Fibroblast of lung (primary cell): ENCODE data around the gene DSCAML1. TPM values are rescaled to one million over a fixed set of nuclear protein-coding genes. Genes with fewer than 3 reads are reported as not detected.

Experiments
- DNase-seq, 2 donors: peaks; one replicate each; pipeline versions ENCODE4 v3.0.0 to v3.0.0-alpha.2; 2010; ENCODE audit warnings: low read depth in 2 of 2
- H2AFZ ChIP-seq: 2 replicates; pipeline ENCODE4 v1.5.1; 2012; ENCODE audit warnings: low read length, control low read depth, inconsistent platforms
- H3K27ac ChIP-seq: 2 replicates; pipeline ENCODE4 v1.5.1; 2011; ENCODE audit warnings: low read length, control low read depth; ENCODE audit not compliant: insufficient read depth
- H3K27me3 ChIP-seq: 2 replicates; pipeline ENCODE4 v1.5.1; 2011; ENCODE audit warnings: mild to moderate bottlenecking, low read length; ENCODE audit not compliant: control insufficient read depth, insufficient read depth
- H3K36me3 ChIP-seq: 2 replicates; pipeline ENCODE4 v1.5.1; 2011; ENCODE audit warnings: low read length; ENCODE audit not compliant: control insufficient read depth, insufficient read depth
- H3K4me1 ChIP-seq: 2 replicates; pipeline ENCODE4 v1.5.1; 2011; ENCODE audit warnings: low read length; ENCODE audit not compliant: control insufficient read depth, insufficient read depth; ENCODE audit errors: extremely low read depth
- H3K4me2 ChIP-seq: 2 replicates; pipeline ENCODE4 v1.5.1; 2011; ENCODE audit warnings: low read length, control low read depth; ENCODE audit not compliant: insufficient read depth; ENCODE audit errors: extremely low read depth
- H3K4me3 ChIP-seq, 4 experiments: fragments of 200-600 bp in 1 of 4; sonication (generic) in 1 of 4; replicated peaks in 1 of 4; 2 replicates each; pipeline ENCODE4 v1.5.1; 2011 to 2016; ENCODE audit warnings: low read length in 4 of 4, low read depth in 3 of 4, mild to moderate bottlenecking in 3 of 4, control low read depth in 2 of 4, inconsistent platforms in 1 of 4, mixed read lengths in 1 of 4; ENCODE audit not compliant: insufficient read depth in 1 of 4; ENCODE audit errors: control extremely low read depth in 1 of 4
- H3K79me2 ChIP-seq: 2 replicates; pipeline ENCODE4 v1.5.1; 2012; ENCODE audit warnings: mild to moderate bottlenecking, low read length, inconsistent platforms; ENCODE audit not compliant: control insufficient read depth, insufficient read depth
- H3K9ac ChIP-seq: 2 replicates; pipeline ENCODE4 v1.5.1; 2011; ENCODE audit warnings: mild to moderate bottlenecking, low read length, control low read depth; ENCODE audit not compliant: insufficient read depth
- H3K9me3 ChIP-seq: 2 replicates; pipeline ENCODE4 v1.5.1; 2012; ENCODE audit warnings: low read depth, low read length; ENCODE audit not compliant: control insufficient read depth, insufficient read depth
- H4K20me1 ChIP-seq: 2 replicates; pipeline ENCODE4 v1.5.1; 2011; ENCODE audit warnings: low read length; ENCODE audit not compliant: control insufficient read depth, insufficient read depth; ENCODE audit errors: extremely low read depth
- CTCF ChIP-seq, 2 donors: IDR thresholded peaks in 1 of 2; conservative IDR thresholded peaks in 1 of 2; 1 replicate in 1 of 2; 2 replicates in 1 of 2; pipeline ENCODE4 v1.5.1; 2011 to 2012; ENCODE audit warnings: low read length in 2 of 2, control low read depth in 1 of 2, inconsistent platforms in 1 of 2, low read depth in 1 of 2, mild to moderate bottlenecking in 1 of 2
- EZH2 ChIP-seq: IDR thresholded peaks from 2 replicates; pipeline ENCODE4 v1.5.1; 2012; ENCODE audit warnings: low read length, control low read depth, mild to moderate bottlenecking; ENCODE audit errors: missing control alignments
- polyA plus RNA-seq, 2 donors: library from polyadenylated mRNA; depleted of rRNA in 1 of 2; stranded (reverse) in 1 of 2; unstranded in 1 of 2; fragments of >200 nt; gene quantifications; 2 replicates each; pipeline ENCODE4 v1.2.1, GENCODE V29; 2011 to 2012; ENCODE audit warnings: missing spikeins in 1 of 2
- total RNA-seq: library from RNA; depleted of rRNA; stranded (reverse); fragments of >200 nt; gene quantifications from 2 replicates; pipeline ENCODE4 v1.2.1, GENCODE V29; 2014

Gene DSCAML1
- total and polyA plus RNA-seq, 2 donors (not counting 1 experiment from before 2014, with no cell fraction given): not detected

GRCh38 chr11:117826832-117827231 lies 29.8 kb upstream of the DSCAML1 start:
- no peak for TF ChIP-seq CTCF (conservative IDR thresholded peaks at IDR 0.05 in 1 of 2, IDR thresholded peaks at IDR 0.05 in 1 of 2; ENCODE audit: low read depth in 1 of 2, low read length in 2 of 2)
- TF ChIP-seq EZH2: no peak
- Histone ChIP-seq H2AFZ (no peak overlapping the region), H3K27ac (no peak overlapping the region), H3K36me3 (no peaks in the 10 kb centered on the region), H3K79me2 (no peaks in the 10 kb centered on the region), H3K4me2 (no peak overlapping the region), H4K20me1 (no peaks in the 10 kb centered on the region), H3K4me1 (peaks cover 10% of the 10 kb centered on the region), H3K27me3 (peaks cover 3% of the 10 kb centered on the region), H3K4me3 (no peak overlapping the region), H3K9ac (no peak overlapping the region), H3K9me3 (no peaks in the 10 kb centered on the region)
- no peak for DNase-seq

- TF ChIP-seq EZH2: no peak
- no peak for TF ChIP-seq CTCF (conservative IDR thresholded peaks at IDR 0.05 in 1 of 2, IDR thresholded peaks at IDR 0.05 in 1 of 2; ENCODE audit: low read depth in 1 of 2, low read length in 2 of 2)
- Histone ChIP-seq H4K20me1 (no peaks in the 10 kb centered on the region), H3K4me3 (no peak overlapping the region), H2AFZ (no peak overlapping the region), H3K4me1 (peaks cover 10% of the 10 kb centered on the region), H3K27ac (no peak overlapping the region), H3K9ac (no peak overlapping the region), H3K36me3 (no peaks in the 10 kb centered on the region), H3K79me2 (no peaks in the 10 kb centered on the region), H3K27me3 (peaks cover 3% of the 10 kb centered on the region), H3K4me2 (no peak overlapping the region), H3K9me3 (no peaks in the 10 kb centered on the region)
- DNase-seq: peak in 1 of 2 donors; percentile 31
Observed at GRCh38 chr11:117826190-117826570, 29.2 kb upstream of the DSCAML1 start.

GRCh38 chr11:117825538-117826189 lies 28.6 kb upstream of the DSCAML1 start:
- H3K4me2 ChIP-seq: no peak overlapping the region
- no peak for DNase-seq
- H3K4me3 ChIP-seq: no peak overlapping the region
- no peaks in the 10 kb centered on the region for H3K27me3 ChIP-seq
- H3K36me3 ChIP-seq: no peaks in the 10 kb centered on the region
- no peaks in the 10 kb centered on the region for H3K9me3 ChIP-seq
- H2AFZ ChIP-seq: no peak overlapping the region
- H3K27ac ChIP-seq: no peak overlapping the region
- H3K4me1 ChIP-seq: peaks cover 10% of the 10 kb centered on the region
- TF ChIP-seq CTCF (conservative IDR thresholded peaks at IDR 0.05 in 1 of 2, IDR thresholded peaks at IDR 0.05 in 1 of 2; ENCODE audit: low read depth in 1 of 2, low read length in 2 of 2) (no peak), EZH2 (no peak)
- no peak overlapping the region for H3K9ac ChIP-seq
- no peaks in the 10 kb centered on the region for H4K20me1 ChIP-seq
- H3K79me2 ChIP-seq: no peaks in the 10 kb centered on the region
